ENCODE data around the gene LCLAT1. TPM values are rescaled to one million over a fixed set of nuclear protein-coding genes. Genes with fewer than 3 reads are reported as not detected.

LCLAT1 gene
- total and polyA plus RNA-seq, 4 donors: 2.4 to 14.6 (median 10.7) TPM

- TF ChIP-seq, protein P1, sequence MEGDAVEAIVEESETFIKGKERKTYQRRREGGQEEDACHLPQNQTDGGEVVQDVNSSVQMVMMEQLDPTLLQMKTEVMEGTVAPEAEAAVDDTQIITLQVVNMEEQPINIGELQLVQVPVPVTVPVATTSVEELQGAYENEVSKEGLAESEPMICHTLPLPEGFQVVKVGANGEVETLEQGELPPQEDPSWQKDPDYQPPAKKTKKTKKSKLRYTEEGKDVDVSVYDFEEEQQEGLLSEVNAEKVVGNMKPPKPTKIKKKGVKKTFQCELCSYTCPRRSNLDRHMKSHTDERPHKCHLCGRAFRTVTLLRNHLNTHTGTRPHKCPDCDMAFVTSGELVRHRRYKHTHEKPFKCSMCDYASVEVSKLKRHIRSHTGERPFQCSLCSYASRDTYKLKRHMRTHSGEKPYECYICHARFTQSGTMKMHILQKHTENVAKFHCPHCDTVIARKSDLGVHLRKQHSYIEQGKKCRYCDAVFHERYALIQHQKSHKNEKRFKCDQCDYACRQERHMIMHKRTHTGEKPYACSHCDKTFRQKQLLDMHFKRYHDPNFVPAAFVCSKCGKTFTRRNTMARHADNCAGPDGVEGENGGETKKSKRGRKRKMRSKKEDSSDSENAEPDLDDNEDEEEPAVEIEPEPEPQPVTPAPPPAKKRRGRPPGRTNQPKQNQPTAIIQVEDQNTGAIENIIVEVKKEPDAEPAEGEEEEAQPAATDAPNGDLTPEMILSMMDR (IDR thresholded peaks at IDR 0.05; ENCODE audit: low read depth, low read length, missing input control): no peak
- no peak for TF ChIP-seq MAX (IDR thresholded peaks at IDR 0.05)
- no peak for TF ChIP-seq RAD21 (IDR thresholded peaks at IDR 0.05)
- no peak for TF ChIP-seq NR2F2 (IDR thresholded peaks at IDR 0.05)
Measured at GRCh38 chr2:30559544-30560275, 112.7 kb downstream of the LCLAT1 start (continued).

DNA sequence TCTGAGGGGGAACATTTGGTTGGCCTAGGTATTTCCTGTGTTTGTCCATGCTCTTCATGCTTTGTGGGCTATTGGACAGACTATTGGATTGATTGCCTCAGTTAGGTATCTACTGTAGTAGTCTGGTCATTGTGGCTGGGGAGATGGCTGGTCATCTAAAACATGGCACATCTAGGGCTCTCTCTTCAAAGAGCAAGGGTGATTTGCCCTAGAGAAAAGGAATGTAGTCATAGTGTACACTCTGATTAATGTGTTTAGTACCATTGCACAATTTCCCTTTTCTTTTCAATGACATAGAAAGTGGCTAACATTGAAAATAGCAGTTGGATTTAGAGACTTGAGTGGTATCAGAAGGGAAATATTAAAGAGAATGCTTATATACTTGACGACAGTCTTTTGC lies 114.3 kb downstream of the LCLAT1 start:
- Histone ChIP-seq H3K4me3 (ENCODE audit: low read depth in 1 of 3, low read length in 3 of 3) (no peak overlapping the region), H3K4me1 (ENCODE audit: control insufficient read depth in 4 of 4, insufficient read depth in 4 of 4, low read length in 3 of 4) (no peaks in the 10 kb centered on the region), H3K27ac (ENCODE audit: low read depth in 1 of 2, low read length in 2 of 2) (no peak overlapping the region), H3K27me3 (ENCODE audit: control insufficient read depth in 4 of 4, insufficient read depth in 4 of 4, low read length in 3 of 4) (no peaks in the 10 kb centered on the region), H3K9me3 (ENCODE audit: control insufficient read depth in 4 of 4, low read length in 3 of 4) (no peaks in the 10 kb centered on the region), H3K9ac (ENCODE audit: low read depth in 1 of 2, low read length in 2 of 2) (no peak overlapping the region), H3K36me3 (ENCODE audit: control insufficient read depth in 4 of 4, insufficient read depth in 3 of 4, low read depth in 1 of 4, low read length in 3 of 4) (no peaks in the 10 kb centered on the region)
- WGBS: 99% methylated on average over 1 of the region's 1 CpG
- TF ChIP-seq HNF4A (conservative IDR thresholded peaks at IDR 0.05) (no peak), JUND (IDR thresholded peaks at IDR 0.05) (no peak), RAD21 (IDR thresholded peaks at IDR 0.05) (no peak)
- DNase-seq (ENCODE audit: low spot score): no peak

DNA sequence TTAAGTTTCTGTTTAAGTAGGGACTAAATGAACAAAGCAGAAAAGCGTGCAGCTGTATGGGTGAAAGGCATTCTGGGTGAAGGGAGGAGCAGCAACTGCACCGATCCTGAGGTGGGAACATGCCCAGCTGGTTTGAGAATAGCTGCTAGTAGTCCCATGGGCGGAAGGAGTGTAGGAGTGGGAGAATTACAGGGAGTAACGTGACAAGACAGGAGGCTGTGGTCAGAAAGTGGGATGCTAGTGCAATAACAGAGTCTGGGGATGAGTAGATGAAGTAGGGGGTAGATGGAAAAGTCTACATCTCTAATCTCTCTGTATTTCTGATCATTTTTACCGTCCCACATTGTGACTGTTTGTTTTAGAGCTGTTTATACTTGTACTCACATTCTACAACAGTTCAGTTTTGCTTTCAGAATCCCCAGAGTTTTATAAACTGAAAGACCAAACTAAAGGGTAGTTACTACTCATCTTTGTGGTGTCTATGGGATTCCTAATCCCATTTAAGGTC lies 118.9 kb downstream of the LCLAT1 start:
- no peaks in the 10 kb centered on the region for H3K4me1 ChIP-seq (ENCODE audit: control insufficient read depth in 4 of 4, insufficient read depth in 4 of 4, low read length in 3 of 4)
- H3K9ac ChIP-seq (ENCODE audit: low read depth in 1 of 2, low read length in 2 of 2): no peak overlapping the region
- 84% methylated on average over 5 of the region's 5 CpGs for WGBS
- no peak overlapping the region for H3K4me3 ChIP-seq (ENCODE audit: low read depth in 1 of 3, low read length in 3 of 3)
- H3K27me3 ChIP-seq (ENCODE audit: control insufficient read depth in 4 of 4, insufficient read depth in 4 of 4, low read length in 3 of 4): no peaks in the 10 kb centered on the region
- peaks cover 0 to 2% (median 1%) of the 10 kb centered on the region in 4 donors for H3K36me3 ChIP-seq (ENCODE audit: control insufficient read depth in 4 of 4, insufficient read depth in 3 of 4, low read depth in 1 of 4, low read length in 3 of 4)
- H3K27ac ChIP-seq (ENCODE audit: low read depth in 1 of 2, low read length in 2 of 2): no peak overlapping the region
- DNase-seq (ENCODE audit: low spot score): no peak
- no peaks in the 10 kb centered on the region for H3K9me3 ChIP-seq (ENCODE audit: control insufficient read depth in 4 of 4, low read length in 3 of 4)
- no peak for TF ChIP-seq HNF4G (IDR thresholded peaks at IDR 0.05)
- no peak for TF ChIP-seq FOXA2 (IDR thresholded peaks at IDR 0.05)
- TF ChIP-seq FOXA1 (IDR thresholded peaks at IDR 0.05): no peak
- no peak for TF ChIP-seq YY1 (IDR thresholded peaks at IDR 0.05)
- no peak for TF ChIP-seq HNF4A (conservative IDR thresholded peaks at IDR 0.05)
- no peak for TF ChIP-seq RAD21 (IDR thresholded peaks at IDR 0.05)

- H3K9ac ChIP-seq (ENCODE audit: low read depth in 1 of 2, low read length in 2 of 2): no peak overlapping the region
- no peaks in the 10 kb centered on the region for H3K27me3 ChIP-seq (ENCODE audit: control insufficient read depth in 4 of 4, insufficient read depth in 4 of 4, low read length in 3 of 4)
- DNase-seq (ENCODE audit: low spot score): no peak
- H3K4me3 ChIP-seq (ENCODE audit: low read depth in 1 of 3, low read length in 3 of 3): no peak overlapping the region
- WGBS: 98% methylated on average over 4 of the region's 4 CpGs
- no peak overlapping the region for H3K27ac ChIP-seq (ENCODE audit: low read depth in 1 of 2, low read length in 2 of 2)
- no peaks in the 10 kb centered on the region for H3K9me3 ChIP-seq (ENCODE audit: control insufficient read depth in 4 of 4, low read length in 3 of 4)
- H3K36me3 ChIP-seq (ENCODE audit: control insufficient read depth in 4 of 4, insufficient read depth in 3 of 4, low read depth in 1 of 4, low read length in 3 of 4): peaks cover 0 to 2% (median 1%) of the 10 kb centered on the region in 4 donors
- no peaks in the 10 kb centered on the region for H3K4me1 ChIP-seq (ENCODE audit: control insufficient read depth in 4 of 4, insufficient read depth in 4 of 4, low read length in 3 of 4)
- no peak for TF ChIP-seq FOXA2 (IDR thresholded peaks at IDR 0.05)
- no peak for TF ChIP-seq YY1 (IDR thresholded peaks at IDR 0.05)
- no peak for TF ChIP-seq JUND (IDR thresholded peaks at IDR 0.05)
- TF ChIP-seq RAD21 (IDR thresholded peaks at IDR 0.05): no peak
- no peak for TF ChIP-seq HNF4A (conservative IDR thresholded peaks at IDR 0.05)
- TF ChIP-seq TAF1 (conservative IDR thresholded peaks at IDR 0.05): no peak
- TF ChIP-seq ZBTB33 (IDR thresholded peaks at IDR 0.05): no peak
- TF ChIP-seq GABPA (IDR thresholded peaks at IDR 0.05 in 1 of 2, conservative IDR thresholded peaks at IDR 0.05 in 1 of 2): no peak
- no peak for TF ChIP-seq HNF4G (IDR thresholded peaks at IDR 0.05)
- TF ChIP-seq SP1 (IDR thresholded peaks at IDR 0.05): no peak
- TF ChIP-seq REST (IDR thresholded peaks at IDR 0.05): no peak
- no peak for TF ChIP-seq NR2F2 (IDR thresholded peaks at IDR 0.05)
- TF ChIP-seq ATF3 (IDR thresholded peaks at IDR 0.05): no peak
- TF ChIP-seq MAX (IDR thresholded peaks at IDR 0.05): no peak
- TF ChIP-seq FOXA1 (IDR thresholded peaks at IDR 0.05): no peak
- no peak for TF ChIP-seq RXRA (IDR thresholded peaks at IDR 0.05)
Measured at GRCh38 chr2:30566631-30567030, 119.6 kb downstream of the LCLAT1 start.
